Stomach (tissue), 9 donors: ENCODE data around the gene RAB28. TPM values are rescaled to one million over a fixed set of nuclear protein-coding genes. Genes with fewer than 3 reads are reported as not detected.

Experiments
- DNase-seq, 2 donors: peaks; one replicate each; pipeline versions ENCODE4 v3.0.0 to v3.0.0-alpha.2; 2013 to 2019
- H3K27ac ChIP-seq, 5 donors: fragments of 200-600 bp in 4 of 5; sonication (generic) in 4 of 5; one replicate each; pipeline ENCODE4 v1.5.1; 2013 to 2019; ENCODE audit warnings: mild to moderate bottlenecking in 1 of 5, moderate library complexity in 1 of 5
- H3K27me3 ChIP-seq, 3 donors: fragments of 200-600 bp; sonication (generic); one replicate each; pipeline ENCODE4 v1.5.1; 2017 to 2019; ENCODE audit warnings: mixed run types in 1 of 3
- H3K36me3 ChIP-seq, 4 donors: fragments of 200-600 bp; sonication (generic); 1 replicate in 3 of 4; 2 replicates in 1 of 4; pipeline ENCODE4 v1.5.1; 2016 to 2019
- H3K4me1 ChIP-seq, 4 donors: fragments of 200-600 bp; sonication (generic); one replicate each; pipeline ENCODE4 v1.5.1; 2016 to 2019
- H3K4me3 ChIP-seq, 4 donors: fragments of 200-600 bp; sonication (generic) in 3 of 4; one replicate each; pipeline ENCODE4 v1.5.1; 2016 to 2019; ENCODE audit warnings: mild to moderate bottlenecking in 1 of 4
- H3K9me3 ChIP-seq, 4 donors: fragments of 200-600 bp; sonication (generic); one replicate each; pipeline ENCODE4 v1.5.1; 2016 to 2019
- CTCF ChIP-seq, 7 experiments: fragments of 450-650 bp in 4 of 7; fragments of 200-600 bp in 3 of 7; sonication (generic) in 3 of 7; IDR thresholded peaks; one replicate each; pipeline ENCODE4 v1.5.1; 2016 to 2019; ENCODE audit warnings: antibody characterized with exemption in 7 of 7, control low read depth in 2 of 7, mild to moderate bottlenecking in 1 of 7
- EP300 ChIP-seq: sonication (generic); formaldehyde crosslinking; IDR thresholded peaks from one replicate; pipeline ENCODE4 v1.6.1; 2017; ENCODE audit warnings: antibody characterized with exemption
- POLR2A ChIP-seq, 4 donors: fragments of 450-650 bp; IDR thresholded peaks; one replicate each; pipeline ENCODE4 v1.6.1; 2016; ENCODE audit warnings: antibody characterized with exemption in 4 of 4, control low read depth in 2 of 4, mild to moderate bottlenecking in 1 of 4, moderate library complexity in 1 of 4
- POLR2AphosphoS5 ChIP-seq, 3 donors: sonication (generic); formaldehyde crosslinking; IDR thresholded peaks; one replicate each; pipeline ENCODE4 v1.6.1; 2016; ENCODE audit warnings: antibody characterized with exemption in 3 of 3
- WGBS, 5 donors: extraction: QIAGEN DNeasy Blood & Tissue Kit in 3 of 5; methylation state at CpG; one replicate each; pipeline versions ENCODE4 v1.1.5 to v1.1.7; 2013 to 2018; 5-methylcytosine and 5-hydroxymethylcytosine counted together
- intact Hi-C: fragments of 100-400 bp; cut with DNase I; formaldehyde crosslinking; loops from one replicate; pipeline ENCODE4 v1.15.1; 2023; ENCODE audit warnings: low total_unique reads
- polyA plus RNA-seq, 3 donors: library from polyadenylated mRNA; stranded (reverse); fragments of 200-250 nt; gene quantifications; one replicate each; pipeline ENCODE4 v1.2.3, GENCODE V29; 2013
- total RNA-seq, 5 donors: library from RNA; depleted of rRNA; stranded (reverse); fragments of >200 nt; gene quantifications; one replicate each; pipeline versions ENCODE4 v1.1.0 to v1.2.3, GENCODE V29; 2014 to 2016
- donor health status: healthy with polysubstance abuse.
- donor health status: Bipolar disorder and iron deficiency.
- donor health status: healthy.

RAB28 gene
- total and polyA plus RNA-seq, 8 donors: 0.29 to 27.2 (median 14.7) TPM

DNA sequence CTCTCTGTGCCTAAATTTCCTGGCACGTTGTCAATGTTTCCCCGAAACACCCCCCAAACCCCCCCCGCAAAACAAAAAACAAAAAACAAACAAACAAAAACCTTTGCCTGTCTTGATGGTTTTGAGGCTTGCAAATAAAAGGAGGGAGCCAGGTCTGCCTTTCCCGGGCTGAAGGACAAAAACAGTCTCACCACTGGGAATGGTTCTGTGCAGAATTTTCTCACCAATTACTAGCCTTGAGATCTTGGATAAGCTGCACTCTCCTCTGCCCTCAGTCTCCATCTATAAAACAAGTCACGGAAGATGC lies 44.6 kb upstream of the RAB28 start:
- no peak overlapping the region for H3K27ac ChIP-seq
- DNase-seq: no peak
- no peaks in the 10 kb centered on the region for H3K36me3 ChIP-seq
- H3K4me1 ChIP-seq: peaks cover 0 to 39% (median 16%) of the 10 kb centered on the region in 4 donors
- peaks cover 13 to 17% (median 14%) of the 10 kb centered on the region in 4 donors for H3K9me3 ChIP-seq
- intact Hi-C loops: no loop called here
- WGBS, 5 donors: 3 to 14% (median 7%) methylated on average over 5 of the region's 5 CpGs
- TF ChIP-seq EP300 (no peak), CTCF (IDR thresholded peaks at IDR 0.05) (no peak)
- H3K27me3 ChIP-seq: peaks cover 32 to 100% (median 99%) of the 10 kb centered on the region in 3 donors
- no peak overlapping the region for H3K4me3 ChIP-seq

DNA sequence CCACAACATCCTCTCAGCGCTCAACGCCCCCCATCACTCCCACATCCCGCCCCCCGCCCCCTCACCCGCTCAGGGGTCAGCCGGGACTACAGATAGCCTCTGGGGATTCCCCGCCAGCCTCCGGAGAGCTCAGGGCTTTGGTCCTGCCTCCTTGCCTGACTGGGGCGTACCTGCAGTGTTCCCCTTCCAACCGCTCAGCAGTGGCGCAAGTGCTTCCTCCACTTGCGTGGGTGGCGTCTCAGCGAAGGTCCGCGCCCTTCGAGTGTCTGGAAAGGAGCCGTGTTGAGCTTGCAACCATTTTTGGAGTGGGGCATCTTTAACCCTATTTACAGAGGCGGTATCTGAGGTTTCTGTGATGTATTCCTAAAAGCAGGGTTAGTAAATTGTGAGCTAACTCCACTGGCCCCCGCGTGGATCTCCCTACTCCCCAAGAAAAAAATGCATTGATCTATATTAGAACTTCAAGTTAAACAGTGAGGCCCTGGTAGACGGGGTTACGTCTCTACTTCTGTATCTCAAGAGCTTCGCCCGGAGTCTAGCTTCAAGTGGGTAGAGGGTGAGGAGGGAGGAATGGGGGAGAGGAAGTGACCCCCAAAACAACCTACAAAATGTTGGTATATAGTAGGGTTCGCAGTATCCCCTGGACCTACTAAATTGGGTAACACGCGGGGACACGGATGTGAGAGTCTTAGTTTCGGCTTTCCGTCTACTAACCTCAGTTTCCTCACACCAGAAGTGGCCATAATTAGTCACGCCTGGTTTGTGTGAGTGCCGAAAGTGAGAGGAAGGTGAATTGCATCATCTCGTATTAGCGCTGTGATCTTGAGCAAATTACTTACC lies 44.1 kb upstream of the RAB28 start:
- H3K4me3 ChIP-seq: peak overlapping the region in 1 of 4 donors; percentile 1
- no peak overlapping the region for H3K27ac ChIP-seq
- H3K36me3 ChIP-seq: no peaks in the 10 kb centered on the region
- no peak for DNase-seq
- WGBS, 5 donors: 3 to 8% (median 7%) methylated on average over 28 to 35 of the region's 35 CpGs
- H3K9me3 ChIP-seq: peaks cover 17 to 23% (median 19%) of the 10 kb centered on the region in 4 donors
- intact Hi-C loops: no loop called here
- H3K4me1 ChIP-seq: peaks cover 0 to 39% (median 16%) of the 10 kb centered on the region in 4 donors
- H3K27me3 ChIP-seq: peaks cover 36 to 100% (median 99%) of the 10 kb centered on the region in 3 donors
- no peak for TF ChIP-seq CTCF (IDR thresholded peaks at IDR 0.05)
- TF ChIP-seq POLR2AphosphoS5 (IDR thresholded peaks at IDR 0.05): no peak
- TF ChIP-seq POLR2A (IDR thresholded peaks at IDR 0.05): no peak
- TF ChIP-seq EP300: no peak

DNA sequence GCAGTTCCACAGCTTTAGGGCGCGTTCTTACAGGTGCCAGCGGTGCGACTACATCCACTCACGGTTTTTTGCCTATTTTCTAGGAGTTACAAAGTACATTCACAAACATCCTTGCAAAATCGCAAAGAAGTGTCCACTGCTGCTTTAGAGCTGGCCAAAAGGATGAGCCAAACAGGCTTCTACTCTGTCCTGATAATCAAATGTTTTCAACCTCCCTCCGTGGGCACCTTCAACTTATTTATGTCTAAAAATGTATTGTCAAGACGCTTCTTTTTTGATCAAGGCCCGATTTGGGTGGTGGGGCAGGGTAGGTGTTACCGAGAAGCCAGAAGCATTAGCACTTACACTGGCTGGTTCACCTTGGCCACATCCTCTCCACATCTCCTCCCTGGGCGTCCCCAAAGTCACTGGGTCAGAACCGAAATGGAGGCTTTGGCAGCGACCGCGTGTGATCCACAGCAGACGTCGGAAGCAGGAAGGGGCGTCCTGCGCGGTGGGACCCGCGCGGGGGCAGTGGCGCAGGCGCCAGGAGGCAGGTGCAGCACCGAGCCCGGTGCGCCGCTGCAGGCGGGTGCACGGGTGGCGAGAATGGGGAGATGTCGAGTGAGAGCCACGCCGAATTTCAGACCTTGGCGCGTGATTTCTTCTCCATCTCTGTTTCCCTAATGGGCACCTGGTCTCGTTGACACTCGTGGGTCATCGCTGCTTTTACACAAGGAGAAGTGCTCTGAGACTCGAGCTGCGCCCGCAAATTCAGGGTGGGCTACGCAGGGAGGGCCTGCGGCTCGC lies 43.2 kb upstream of the RAB28 start:
- H3K36me3 ChIP-seq: no peaks in the 10 kb centered on the region
- intact Hi-C loops: no loop called here
- H3K27me3 ChIP-seq: peaks cover 42 to 100% (median 99%) of the 10 kb centered on the region in 3 donors
- no peak for TF ChIP-seq CTCF (IDR thresholded peaks at IDR 0.05)
- TF ChIP-seq EP300: no peak
- no peak for TF ChIP-seq POLR2A (IDR thresholded peaks at IDR 0.05)
- no peak for TF ChIP-seq POLR2AphosphoS5 (IDR thresholded peaks at IDR 0.05)
- peaks cover 17 to 29% (median 19%) of the 10 kb centered on the region in 4 donors for H3K9me3 ChIP-seq
- H3K27ac ChIP-seq: no peak overlapping the region
- H3K4me3 ChIP-seq: no peak overlapping the region
- WGBS, 5 donors: 3 to 6% (median 6%) methylated on average over 28 to 46 of the region's 46 CpGs
- DNase-seq: no peak
- peaks cover 0 to 48% (median 20%) of the 10 kb centered on the region in 4 donors for H3K4me1 ChIP-seq

GRCh38 chr4:13526658-13527057 lies 42.5 kb upstream of the RAB28 start:
- no peak for DNase-seq
- WGBS, 5 donors: 31 to 62% (median 38%) methylated on average over 3 of the region's 3 CpGs
- TF ChIP-seq CTCF (IDR thresholded peaks at IDR 0.05): no peak
- no peak for TF ChIP-seq EP300
- TF ChIP-seq POLR2AphosphoS5 (IDR thresholded peaks at IDR 0.05): no peak
- TF ChIP-seq POLR2A (IDR thresholded peaks at IDR 0.05): no peak
- Histone ChIP-seq H3K27me3 (peaks cover 42 to 100% (median 98%) of the 10 kb centered on the region in 3 donors), H3K9me3 (peaks cover 17 to 29% (median 19%) of the 10 kb centered on the region in 4 donors), H3K27ac (no peak overlapping the region), H3K4me1 (peaks cover 0 to 50% (median 21%) of the 10 kb centered on the region in 4 donors), H3K36me3 (no peaks in the 10 kb centered on the region), H3K4me3 (no peak overlapping the region)
- intact Hi-C loops: no loop called here
